VCaP (cell line): ENCODE results near the gene IFNL2.
A peak's percentile ranks its signal among the peaks of the same experiment; 100 is the strongest.
"Not testable (repeated sequence)": the region's sequence is repeated elsewhere in the genome, so short reads cannot be mapped to it uniquely, and the experiment has no call there.

ENCODE experiments used
- H3K27ac ChIP-seq: fragments of 450-650 bp; 2 replicates; pipeline ENCODE4 v1.5.1; 2017
- TF ChIP-seq, protein P1 (sequence below): fragments of 450-650 bp; conservative IDR thresholded peaks from 2 replicates; pipeline ENCODE4 v1.5.1; 2017; ENCODE audit warnings: mild to moderate bottlenecking, moderate library complexity

The IFNL2 gene

DNA sequence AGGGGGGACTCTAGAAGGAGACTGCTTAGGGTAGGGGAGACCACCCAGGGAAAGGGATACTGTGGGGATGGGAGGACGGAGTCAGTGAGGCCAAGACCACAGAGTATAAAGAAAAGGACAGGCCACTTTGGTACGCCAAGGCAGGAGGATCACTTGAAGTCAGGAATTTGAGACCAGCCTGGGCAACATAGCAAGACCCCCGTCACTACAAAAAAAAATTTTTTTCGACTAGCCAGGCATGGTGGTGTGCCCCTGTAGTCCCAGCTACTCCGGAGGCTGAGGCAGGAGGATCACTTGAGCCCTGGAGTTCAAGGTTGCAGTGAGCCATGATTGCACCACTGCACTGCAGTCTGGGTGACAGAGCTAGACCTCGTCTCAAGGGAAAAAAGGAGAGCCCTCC lies 30.0 kb upstream of the IFNL2 start:
- H3K27ac ChIP-seq, result peak overlapping the region; percentile 67
- TF ChIP-seq, protein P1, sequence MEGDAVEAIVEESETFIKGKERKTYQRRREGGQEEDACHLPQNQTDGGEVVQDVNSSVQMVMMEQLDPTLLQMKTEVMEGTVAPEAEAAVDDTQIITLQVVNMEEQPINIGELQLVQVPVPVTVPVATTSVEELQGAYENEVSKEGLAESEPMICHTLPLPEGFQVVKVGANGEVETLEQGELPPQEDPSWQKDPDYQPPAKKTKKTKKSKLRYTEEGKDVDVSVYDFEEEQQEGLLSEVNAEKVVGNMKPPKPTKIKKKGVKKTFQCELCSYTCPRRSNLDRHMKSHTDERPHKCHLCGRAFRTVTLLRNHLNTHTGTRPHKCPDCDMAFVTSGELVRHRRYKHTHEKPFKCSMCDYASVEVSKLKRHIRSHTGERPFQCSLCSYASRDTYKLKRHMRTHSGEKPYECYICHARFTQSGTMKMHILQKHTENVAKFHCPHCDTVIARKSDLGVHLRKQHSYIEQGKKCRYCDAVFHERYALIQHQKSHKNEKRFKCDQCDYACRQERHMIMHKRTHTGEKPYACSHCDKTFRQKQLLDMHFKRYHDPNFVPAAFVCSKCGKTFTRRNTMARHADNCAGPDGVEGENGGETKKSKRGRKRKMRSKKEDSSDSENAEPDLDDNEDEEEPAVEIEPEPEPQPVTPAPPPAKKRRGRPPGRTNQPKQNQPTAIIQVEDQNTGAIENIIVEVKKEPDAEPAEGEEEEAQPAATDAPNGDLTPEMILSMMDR, result no peak

DNA sequence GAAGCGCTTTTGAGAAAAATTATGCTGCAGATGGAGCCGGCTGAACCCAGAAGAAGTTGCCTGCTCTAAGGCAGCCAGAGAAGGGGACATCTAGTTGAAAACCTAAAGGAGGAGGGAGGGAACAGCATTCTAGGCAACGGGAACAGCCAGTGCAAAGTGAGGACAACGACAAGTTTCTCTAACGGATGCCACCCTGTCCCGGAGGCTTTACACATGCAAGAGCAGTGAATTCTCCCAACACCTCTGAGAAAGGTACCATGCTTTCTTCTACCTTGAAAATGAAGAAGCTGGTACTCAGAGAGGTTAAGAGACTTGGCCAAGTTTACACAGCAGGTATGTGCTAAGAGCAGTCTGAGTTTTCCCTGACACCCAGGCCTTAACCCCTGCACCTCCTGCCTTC lies 29.3 kb upstream of the IFNL2 start:
- TF ChIP-seq, protein P1, result no peak
- no peak overlapping the region for H3K27ac ChIP-seq

DNA sequence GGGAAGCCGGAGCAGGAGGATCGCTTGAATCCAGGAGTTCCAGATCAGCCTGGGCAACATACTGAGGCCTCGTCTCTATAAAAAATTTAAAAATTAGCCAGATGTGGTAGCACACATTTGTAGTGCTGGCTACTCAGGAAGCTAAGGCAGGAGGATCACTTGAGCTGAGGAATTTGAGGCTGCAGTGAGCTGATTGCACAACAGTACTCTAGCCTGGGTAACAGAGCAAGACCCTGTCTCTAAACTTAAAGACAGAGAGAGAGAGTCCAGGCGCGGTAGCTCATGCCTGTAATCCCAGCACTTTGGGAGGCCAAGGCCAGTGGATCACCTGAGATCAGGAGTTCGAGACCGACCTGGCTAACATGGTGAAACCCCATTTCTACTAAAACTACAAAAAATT lies 27.8 kb upstream of the IFNL2 start:
- TF ChIP-seq, protein P1, result no peak
- no peak overlapping the region for H3K27ac ChIP-seq

DNA sequence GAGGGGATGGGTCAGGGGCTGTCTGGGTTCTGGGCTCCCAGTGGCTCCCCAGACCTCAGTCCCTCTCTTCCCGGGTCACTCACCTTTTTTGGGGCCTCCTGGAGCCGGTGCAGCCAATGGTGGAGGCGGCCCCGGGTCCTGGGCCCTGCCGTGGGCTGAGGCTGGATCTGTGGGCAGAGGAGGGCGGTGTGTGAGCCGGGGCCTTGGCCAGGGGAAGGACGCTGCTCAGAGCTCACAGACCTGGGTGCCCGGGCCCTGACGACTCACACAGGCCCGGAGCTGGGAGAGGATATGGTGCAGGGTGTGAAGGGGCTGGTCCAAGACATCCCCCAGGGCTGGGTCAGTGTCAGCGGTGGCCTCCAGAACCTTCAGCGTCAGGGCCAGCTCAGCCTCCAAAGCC lies 24.5 kb upstream of the IFNL2 start:
- not testable (repeated sequence) for H3K27ac ChIP-seq

DNA sequence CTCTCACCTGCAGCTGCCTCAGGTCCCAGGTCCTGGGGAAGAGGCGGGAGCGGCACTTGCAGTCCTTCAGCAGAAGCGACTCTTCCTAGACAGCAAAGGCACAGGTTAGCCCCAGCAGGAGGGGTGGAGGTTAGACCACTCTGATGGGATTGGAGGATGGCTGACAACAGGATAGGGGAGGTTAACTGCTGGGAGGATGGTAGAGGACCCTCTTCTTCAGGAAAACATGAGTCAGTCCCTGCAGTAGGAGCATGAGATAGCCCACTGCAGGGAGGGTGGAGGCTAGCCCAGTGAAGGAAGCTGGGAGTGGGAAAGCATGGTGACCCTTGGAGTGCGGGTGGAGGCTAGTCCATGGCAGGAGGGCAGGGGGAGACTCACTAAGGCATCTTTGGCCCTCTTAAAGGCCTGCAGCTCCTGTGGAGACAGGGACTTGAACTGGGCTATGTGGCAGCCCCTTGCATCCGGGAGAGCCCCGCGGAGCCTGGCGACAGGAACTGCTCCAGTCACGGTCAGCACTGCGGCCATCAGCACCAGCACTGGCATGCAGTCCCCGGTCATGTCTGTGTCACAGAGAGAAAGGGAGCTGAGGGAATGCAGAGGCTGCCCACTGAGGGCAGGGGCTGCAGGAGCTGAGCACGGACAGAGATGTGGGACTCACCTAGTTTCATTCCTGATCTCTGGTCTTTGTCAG lies 23.6 kb upstream of the IFNL2 start, which contains the start of gene IFNL3:
Gene IFNL3 (minus strand): TSS at position 597 of the 691 bp plus-strand sequence. CDS start 39 bp downstream, at position 558.
- not testable (repeated sequence) for H3K27ac ChIP-seq

DNA sequence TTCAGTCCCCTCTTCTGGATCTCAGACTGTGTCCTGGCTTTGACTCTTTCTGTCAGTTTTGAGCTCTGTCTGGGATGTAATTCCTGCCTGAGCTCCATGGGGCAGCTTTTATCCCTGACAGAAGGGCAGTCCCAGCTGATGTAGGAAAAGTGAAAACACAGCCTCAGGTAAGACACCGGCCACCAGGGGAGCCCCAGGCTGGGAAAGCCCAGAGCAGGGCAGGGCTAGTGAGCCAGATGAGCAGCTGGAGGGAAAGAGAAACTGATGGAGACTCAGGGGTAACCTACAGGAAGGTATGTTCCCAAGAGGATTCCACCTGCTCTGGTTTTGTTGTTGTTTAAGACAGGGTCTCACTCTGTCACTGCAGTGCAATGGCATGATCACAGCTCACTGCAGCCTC lies 23.0 kb upstream of the IFNL2 start:
- not testable (repeated sequence) for H3K27ac ChIP-seq

DNA sequence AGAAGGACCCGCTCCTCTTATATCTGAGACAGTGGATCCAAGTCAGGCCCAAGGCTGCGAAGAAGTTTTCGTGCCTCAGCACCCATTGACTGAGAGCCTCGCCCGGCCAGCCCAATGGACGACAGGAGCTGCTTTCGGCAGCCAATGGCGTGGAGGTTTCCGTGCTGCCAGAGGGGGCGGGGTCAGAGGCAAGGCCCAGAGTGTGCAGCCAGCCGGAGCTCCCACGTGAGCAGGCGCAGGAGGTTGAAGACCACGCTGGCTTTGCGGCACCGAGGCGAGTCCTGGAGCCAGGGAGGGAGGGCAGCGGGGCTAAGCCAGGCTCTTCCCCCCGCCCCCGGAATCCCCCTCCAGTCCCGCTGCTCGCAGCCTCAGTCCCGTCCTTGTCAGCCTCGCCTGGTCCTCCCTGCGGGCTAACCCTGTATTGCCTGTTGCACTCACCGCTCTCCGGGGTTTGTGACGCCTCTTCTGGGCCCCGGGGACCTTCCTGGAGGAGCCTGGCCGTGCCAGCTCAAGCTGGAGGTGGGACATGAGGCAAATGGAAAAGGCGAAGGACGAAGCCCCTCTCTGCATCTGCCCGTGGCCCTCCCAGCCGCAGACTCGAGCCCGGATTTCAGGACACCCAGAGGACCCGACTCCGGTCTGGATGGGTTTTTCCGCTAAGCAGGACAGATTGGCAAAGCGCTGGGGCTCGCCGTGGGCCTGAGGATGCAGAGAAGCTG lies 21.1 kb upstream of the IFNL2 start:
- no peak overlapping the region for H3K27ac ChIP-seq
- TF ChIP-seq, protein P1, result no peak

DNA sequence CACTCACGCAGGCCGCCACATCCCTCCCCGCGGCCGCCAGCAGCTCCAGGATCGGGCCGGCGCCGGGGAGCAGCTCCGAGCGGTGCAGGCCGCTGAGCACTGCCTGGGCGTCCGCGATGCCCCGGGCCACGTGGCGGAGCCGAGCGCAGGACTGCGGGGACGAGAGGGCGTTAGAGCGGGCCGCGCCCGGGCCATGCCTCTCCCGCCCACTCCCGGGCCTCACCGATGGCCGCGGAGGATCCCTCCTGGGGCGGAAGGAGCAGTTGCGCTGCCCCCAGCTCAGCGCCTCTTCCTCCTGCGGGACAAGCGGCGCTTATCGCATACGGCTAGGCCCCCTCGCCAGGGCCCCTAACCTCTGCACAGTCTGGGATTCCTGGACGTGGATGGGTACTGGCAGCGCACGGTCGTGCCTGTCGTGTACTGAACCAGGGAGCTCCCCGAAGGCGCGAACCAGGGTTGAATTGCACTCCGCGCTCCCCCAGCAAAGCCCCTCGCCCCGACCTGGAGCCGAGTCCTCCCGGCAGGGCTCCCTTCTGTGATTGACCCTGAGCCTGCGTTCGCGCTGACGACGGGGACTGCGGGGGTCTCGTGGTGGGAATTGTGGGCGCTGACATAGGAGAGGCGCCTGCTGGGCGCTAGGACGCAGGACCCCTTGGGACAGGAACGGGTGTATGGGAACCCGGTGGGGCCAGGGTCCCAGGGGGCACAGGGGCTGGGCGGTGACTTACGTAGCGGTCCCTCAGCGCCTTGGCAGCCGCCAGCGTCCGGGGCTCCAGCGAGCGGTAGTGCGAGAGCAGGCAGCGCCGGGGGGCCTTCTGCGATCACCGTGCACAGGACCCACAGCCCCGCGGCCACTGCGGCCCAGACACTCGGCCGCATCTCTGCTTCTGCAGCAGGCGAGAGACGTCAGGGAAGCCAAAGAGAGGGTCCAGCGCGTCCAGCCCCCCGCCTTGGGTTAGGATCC lies 20.2 kb upstream of the IFNL2 start:
- TF ChIP-seq, protein P1, result no peak
- H3K27ac ChIP-seq, result no peak overlapping the region
